HG03565 (cell line): ENCODE measurements around the gene PTGR2.
"Not testable (repeated sequence)": the region's sequence is repeated elsewhere in the genome, so short reads cannot be mapped to it uniquely, and the experiment has no call there.

ENCODE experiments used
- ATAC-seq: cut with Tn5 transposase; IDR thresholded peaks from one replicate; pipeline ENCODE4 v1.9.1; 2021; ENCODE audit warnings: mild to moderate bottlenecking, moderate library complexity; ENCODE audit not compliant: unreplicated experiment

Gene PTGR2

DNA sequence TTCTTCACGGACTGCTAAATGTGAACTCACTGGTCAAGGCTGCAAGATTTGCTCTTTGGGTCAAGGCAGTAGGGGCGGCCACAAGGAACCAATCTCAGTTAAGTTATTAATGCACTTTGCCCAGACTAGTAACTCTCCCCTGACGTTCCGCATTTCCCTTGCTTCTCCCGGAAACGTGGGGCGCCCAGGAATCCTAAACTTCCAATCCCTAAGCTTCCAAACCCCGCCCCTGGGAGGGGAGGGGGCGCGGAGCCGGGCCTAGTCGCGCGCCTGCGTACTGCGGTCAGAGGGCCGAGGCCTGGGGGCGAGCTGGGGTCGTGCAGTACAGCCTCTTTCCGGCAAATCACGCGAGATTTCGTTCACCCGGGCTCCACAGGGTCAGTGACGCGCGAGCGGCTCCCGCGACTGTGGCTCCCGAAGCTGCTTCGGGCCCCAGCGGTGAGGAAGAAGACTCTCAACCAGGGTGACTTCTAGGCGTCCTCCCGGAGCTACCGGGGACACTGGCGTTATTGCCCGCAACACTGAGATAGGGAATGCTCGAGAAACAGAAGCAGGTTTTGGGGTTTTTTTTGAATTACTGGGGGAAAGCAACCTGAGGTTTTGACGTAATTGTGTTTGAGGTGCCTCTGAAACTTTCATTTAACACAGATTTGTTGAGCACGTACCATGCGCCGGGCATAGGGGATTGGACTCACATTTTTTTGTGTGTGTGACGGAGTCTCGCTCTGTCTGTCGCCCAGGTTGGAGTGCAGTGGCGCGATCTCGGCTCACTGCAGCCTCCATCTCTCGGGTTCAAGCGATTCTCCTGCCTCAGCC, at the start of gene PTGR2:
TSS of gene PTGR2 (plus strand) at position 265 of the 816 bp plus-strand sequence. CDS start 7,032 bp downstream, outside the sequence.
- peak; percentile 61 for ATAC-seq

DNA sequence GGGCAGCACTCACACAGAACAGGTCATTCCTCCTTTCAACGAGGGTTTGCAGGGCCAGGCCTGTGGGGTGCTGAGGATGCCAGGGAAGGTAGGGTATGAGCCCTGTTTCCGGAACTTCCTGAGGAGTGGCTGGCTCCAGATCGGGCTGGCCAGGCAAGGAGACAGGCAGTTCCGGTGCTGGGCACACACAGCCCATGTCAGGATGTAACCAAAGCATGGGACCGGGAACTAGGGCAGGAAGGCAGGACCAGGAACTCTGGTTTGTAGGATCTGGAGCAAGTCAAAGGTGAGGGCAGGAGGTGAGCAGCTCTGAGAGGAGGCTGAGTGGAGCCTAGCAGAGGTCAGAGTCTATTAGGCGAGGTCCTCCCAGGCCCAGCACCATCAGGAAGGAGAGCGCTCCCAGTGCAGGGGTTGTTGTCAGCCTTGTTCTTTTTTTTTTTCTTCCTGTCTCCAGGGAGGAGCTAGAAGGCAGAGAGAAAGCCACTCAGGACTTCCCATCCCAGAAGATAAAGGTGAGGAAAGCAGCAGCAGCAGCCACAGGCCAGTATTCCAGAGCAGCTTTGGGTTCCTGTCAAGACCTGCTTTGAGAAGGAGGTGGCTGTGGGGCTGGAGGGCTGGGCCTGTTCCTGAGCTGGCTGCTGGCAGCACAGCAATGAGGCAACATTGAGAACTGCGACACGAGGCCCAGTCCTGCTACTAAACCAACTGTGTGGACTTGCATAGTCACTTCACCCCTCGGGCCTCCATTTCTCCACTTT, 49.0 kb upstream of the PTGR2 start:
- ATAC-seq: no peak

DNA sequence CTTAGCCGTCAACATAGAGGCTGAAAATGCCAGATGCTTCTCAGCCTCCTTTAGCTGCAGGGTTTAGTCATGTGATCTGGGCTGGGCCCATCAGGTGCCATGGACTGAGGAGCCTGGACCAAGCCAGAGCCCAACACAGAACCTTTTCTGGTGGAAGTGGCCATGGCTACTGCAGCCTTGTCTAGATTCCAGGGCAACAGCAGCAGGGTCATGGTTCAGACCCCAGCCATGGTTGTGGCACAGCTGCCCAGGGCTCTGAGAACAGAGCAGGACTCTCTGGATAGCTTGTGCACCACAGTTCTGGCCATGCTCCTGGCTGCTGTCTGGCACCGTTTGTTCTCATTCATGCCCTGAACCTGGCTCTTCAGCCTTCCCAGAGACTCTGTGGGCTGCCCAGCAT, 47.0 kb upstream of the PTGR2 start:
- no peak for ATAC-seq

DNA sequence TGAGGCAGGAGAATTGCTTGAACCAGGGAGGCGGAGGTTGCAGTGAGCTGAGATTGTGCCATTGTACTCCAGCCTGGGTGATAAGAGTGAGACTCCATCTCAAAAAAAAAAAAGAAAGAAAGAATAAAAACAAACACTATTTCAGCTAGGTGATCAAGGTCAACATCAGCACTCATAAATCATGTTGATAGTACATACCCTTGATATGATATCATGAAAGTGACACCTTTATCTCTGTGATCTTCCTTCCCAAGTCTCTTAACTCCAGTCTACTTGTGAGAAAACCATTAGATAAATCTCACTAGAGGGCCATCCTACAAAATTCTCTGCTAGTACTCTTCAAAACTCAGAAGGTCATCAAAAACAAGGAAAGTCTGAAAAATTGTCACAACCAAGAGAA, 44.2 kb upstream of the PTGR2 start:
- ATAC-seq: no peak

DNA sequence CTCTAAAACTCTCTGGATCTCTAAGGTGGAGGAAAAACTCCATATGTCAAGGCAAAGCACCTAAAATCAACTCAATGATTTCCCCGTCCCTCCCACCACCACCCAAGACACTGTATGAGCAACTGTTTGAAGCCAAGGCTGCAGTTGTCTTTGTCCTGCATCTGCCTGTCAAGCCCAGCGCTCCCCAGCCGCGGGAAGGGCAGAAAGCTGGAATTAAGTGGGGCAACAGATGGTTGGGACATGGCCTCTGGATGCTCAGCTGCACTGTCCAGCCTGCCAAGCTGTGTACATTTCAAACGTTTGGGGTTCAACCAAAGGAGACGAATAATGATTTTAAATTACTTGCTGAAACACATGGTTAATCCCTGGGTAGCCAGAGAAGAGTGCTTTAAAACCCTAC, 42.2 kb upstream of the PTGR2 start:
- ATAC-seq: no peak

DNA sequence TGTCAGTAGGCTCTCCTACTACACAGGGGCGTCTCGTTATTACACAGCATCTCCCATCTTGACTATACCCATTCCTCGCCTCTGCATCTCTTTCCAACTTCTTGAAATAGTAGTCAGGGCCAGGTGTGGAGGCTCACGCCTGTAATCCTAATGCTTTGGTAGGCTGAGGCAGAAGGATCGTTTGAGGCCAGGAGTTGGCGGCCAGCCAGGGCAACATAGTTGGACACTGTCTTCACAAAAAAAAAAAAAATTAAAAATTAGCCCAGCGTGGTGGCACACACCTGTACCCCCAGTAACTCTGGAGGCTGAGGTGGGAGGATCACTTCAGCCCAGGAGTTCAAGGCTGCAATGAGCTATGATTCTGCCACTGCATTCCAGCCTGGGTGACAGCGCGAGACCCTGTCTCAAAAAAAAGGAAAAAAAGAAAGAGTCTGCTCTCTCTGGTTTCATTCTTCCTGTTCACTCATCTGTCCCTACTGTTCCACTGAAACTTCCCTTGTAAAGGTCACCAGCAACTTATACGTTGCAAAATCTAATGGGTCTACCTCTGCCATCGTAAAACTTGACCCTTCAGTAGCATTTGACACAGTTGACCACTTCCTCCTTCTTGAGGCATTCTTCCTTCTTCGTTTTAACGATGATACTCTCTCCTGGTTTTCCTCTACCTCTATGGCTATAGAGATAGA, 41.0 kb upstream of the PTGR2 start:
- ATAC-seq: no peak

DNA sequence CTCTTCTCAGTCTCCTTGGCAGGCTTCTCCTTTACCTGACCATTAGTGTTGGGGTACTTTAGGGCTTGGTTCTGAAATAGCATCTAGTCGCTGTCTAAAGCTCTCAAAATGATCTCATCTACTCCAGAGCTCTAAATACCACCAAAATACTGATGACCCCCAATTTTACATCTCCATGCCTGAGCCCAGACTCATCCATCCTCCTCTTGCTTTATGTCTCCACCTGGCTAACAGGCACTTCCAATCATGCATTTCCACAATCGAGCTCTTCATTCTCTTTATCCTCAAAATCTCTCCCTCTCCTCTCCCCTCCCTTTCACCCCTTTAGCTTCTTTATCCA, 40.5 kb upstream of the PTGR2 start:
- ATAC-seq: no peak

DNA sequence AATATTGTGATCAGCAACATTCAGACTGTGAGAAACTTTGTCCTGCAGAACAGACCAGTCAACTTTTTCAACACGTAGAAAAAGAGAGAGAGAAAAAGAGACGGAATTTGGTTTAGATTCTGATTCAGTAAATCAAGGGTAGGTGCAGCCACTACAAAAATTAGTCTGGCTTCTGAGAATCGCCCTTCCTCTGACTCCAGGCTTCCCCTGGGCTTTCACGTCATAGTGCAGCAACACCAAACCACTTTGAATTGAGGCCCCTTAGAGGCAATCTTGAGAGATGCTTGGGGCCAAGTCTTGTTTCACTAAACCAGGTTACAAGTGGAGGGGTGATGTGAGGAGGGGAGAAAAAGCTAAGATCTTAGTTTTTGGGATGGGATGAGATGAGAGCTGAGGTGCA, 37.5 kb upstream of the PTGR2 start:
- no peak for ATAC-seq

DNA sequence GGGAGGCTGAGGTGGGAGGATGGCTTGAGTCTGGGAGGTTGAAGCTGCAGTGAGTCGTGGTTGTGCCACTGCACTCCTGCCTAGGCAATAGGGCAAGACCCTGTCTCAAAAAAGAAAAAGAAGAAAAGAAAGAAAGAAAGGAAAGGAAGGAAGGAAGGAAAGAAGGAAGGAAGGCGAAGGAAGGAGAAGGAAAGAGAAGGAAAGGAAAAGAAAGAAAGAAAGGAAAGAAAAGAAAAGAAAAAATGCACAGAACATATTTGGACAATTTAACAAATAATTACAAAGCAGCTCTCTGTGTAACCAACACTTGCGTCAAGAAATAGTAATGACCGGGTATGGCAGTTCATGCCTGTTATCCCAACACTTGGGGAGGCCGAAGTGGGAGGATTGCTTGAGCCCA, 35.8 kb upstream of the PTGR2 start:
- ATAC-seq: no peak

DNA sequence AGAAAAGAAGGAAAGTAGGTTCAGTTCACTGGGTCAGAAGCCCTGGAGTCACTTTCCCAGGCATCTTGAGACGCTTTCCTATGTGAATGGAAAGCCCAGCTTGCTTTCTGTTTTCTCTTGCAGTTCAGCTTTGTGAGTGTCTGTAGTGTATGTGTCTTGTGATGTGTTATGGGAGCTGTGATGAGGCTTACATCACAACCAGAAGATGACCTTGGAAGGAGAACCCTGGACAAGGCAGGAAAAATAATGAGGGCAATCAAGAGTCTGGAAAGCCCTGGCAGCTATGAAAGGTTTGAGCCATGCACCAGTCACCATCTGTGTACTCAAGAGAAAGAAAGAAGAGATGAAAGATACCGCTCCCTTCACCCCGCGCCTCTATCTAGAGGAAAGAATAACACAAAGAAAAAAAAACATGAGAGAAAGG, 35.2 kb upstream of the PTGR2 start:
- ATAC-seq: no peak

DNA sequence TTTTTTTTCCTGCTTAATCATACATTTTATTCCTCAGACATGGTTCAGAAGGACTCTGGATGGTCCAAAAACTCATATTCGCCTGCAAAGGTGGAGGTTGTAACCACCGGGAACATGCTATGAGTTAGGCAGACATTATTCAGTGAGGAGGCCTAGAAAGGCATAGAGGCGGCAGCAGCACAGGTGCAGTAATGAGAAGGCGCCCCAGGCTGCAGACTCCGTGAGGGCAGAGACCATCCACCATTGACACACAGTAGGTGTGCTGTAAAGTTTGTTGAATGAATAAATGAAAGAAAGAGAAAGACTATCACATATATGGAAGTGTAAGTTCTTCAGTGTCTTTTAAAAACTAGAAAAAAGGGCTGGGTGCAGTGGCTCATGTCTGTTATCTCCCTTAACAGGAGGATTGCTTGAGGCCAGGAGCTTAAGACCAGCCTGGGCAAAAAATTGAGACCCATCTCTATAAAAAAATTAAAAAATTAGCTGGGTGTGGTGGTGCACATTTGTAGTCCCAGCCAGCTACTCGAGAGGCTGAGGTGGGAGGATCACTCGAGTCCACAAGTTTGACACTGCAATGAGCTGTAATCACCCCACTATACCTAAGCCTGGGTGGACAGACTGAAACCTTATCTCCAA, 34.5 kb upstream of the PTGR2 start:
- no peak for ATAC-seq

DNA sequence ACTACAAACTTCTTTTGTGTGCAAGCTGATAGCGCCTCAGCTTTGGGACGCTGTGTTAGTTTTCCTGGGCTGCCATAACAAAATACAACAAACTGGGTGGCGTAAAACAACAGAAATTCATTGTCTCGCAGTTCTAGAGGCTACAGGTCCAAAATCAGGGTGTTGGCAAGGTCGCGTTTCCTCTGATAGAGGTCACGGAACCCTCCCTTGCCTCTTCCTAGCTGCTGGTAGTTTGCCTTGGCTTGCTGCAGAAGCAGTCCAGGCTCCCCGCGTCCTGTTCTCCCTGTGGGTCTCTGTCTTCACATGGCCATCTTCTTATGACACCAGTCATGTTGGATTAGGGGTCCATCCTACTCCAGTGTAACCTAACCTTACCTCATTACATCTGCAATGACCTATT, 32.8 kb upstream of the PTGR2 start:
- no peak for ATAC-seq

DNA sequence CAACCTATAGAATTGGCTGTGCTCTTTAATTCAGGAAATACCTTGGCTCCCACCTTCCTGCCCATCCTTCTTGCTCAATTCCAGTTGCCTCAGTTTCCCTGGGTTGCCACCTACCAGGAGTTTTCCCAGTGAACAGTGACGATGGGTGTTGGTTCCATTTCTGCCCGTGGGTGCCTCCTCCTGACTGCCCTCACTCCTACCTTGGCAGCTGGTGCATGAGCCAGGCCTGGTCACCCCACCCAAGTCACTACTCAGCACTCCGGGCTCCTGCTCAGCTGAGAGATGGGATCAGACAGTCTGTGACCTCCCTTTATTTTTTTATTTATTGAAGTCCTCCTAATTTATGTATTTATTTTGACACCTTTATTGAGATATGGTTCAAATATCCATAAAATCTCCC, 31.0 kb upstream of the PTGR2 start:
- ATAC-seq: no peak

DNA sequence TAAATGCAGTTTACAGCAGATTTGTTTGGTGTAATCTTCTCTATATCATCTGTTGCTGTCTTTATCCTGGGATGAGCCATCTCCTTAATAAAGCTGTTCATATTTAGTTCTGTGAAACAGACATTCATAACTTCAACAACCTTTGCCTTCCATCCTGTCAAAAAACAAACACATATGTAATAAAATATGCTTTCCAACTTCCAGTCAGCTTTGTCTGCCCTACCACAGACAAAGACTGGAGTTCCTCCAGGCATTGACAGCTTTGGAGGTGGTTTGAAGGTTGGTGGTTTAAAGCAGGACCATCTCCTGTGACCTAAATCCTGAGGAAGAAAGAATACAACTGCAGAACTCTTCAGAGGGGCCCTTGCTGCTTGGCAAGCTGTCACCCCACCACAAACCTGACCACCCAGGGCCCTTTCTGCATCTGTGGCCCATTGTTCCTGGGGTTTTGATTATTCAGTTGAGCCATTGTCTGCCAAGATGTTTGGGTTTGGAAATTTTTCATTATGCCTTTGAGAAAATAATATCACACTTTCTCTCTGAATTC, 28.2 kb upstream of the PTGR2 start:
- ATAC-seq: no peak

DNA sequence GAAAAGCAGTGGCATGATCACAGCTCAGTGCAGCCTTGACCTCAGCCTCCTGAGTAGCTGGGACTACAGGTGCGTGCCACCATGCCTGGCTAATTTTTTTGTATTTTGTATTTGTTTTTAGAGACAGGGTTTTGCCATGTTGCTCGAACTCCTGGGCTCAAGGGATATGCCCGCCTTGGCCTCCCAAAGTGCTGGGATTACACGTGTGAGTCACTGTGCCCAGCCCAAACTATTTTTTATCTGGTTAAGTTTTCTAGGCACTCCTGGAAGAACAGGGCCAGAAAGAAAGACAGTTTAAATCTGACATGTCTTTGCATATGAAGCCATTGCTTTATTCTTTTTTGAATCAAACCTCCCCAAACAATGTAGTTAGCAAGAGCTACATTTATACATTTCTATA, 27.5 kb upstream of the PTGR2 start:
- ATAC-seq: no peak

DNA sequence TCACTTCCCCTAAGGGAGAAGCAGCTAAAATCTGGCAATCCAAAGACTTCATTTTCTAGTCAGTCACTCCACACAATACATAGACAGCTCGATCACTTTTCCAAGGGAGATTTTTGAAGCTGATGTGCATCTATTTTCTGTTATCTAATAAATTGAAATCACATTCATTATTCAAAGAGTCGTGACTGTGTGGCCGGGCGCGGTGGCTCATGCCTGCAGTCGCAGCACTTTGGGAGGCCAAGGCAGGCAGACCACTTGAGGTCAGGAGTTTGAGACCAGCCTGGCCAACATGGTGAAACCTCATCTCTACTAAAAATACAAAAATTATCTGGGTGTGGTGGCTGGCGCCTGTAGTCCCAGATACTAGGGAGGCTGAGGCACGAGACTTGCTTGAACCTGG, 27.1 kb upstream of the PTGR2 start:
- no peak for ATAC-seq

DNA sequence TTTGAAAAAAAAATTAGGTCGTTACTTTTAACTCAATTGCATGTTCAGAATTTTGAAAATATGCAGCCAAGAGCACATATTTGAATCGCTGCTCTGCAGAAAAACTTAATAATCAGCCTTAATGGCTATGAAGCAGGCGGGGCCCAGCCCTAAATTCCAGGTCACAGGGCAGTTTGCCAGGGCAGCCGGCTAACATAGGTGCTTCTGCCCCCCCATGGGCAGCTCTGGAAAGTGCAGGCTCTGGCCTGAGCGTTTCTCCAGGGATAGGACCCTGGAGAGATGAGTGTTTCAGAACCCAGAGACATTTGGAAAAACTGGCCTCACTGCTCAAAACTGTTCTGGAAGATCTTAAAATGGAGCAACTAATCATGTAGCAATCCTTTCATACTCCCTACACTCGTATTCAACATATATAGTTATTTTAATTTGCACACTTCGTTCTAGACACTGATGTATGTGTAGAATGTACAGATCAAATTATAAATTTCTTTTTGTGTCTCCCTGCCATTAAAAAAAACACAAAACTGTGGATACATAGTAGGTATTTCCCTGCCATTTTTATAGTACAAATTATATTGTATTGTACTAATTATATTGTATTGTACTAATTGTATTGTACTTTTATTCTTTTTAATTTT, 26.0 kb upstream of the PTGR2 start:
- ATAC-seq: no peak

DNA sequence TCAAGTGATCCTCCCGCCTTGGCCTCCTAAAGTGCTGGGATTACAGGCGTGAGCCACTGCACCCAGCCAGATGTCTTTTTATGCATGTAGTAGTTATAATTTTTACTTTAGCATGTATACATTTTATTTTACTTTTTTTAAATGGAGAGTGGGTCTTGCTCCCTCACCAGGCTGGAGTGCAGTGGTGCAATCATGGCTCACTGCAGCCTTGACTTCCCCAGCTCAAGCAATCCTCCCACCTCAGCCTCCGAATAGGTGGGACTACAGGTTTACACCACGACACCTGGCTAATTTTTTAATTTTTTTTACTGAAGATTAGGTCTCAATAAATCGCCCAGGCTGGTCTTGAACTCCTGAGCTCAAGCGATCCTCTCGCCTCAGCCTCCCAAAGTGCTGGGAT, 24.4 kb upstream of the PTGR2 start:
- not testable (repeated sequence) for ATAC-seq

DNA sequence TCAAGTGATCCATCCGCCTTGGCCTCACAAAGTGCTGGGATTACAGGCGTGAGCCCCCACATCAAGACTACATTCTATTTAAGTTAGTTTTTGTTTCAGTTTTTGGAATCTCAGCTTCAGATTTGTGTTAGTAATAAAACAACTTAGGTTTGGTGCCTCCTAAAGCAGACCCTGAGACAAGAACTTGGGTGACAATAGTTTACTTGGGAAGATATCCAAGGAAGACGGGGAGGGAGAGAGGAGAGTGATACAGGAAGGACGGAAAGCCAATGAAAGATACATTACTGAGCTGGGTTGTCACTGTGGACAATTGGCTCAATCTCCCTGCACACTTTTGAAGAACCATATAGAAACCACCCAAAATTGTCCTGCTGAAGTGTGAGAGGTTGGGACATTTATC, 22.6 kb upstream of the PTGR2 start:
- no peak for ATAC-seq

DNA sequence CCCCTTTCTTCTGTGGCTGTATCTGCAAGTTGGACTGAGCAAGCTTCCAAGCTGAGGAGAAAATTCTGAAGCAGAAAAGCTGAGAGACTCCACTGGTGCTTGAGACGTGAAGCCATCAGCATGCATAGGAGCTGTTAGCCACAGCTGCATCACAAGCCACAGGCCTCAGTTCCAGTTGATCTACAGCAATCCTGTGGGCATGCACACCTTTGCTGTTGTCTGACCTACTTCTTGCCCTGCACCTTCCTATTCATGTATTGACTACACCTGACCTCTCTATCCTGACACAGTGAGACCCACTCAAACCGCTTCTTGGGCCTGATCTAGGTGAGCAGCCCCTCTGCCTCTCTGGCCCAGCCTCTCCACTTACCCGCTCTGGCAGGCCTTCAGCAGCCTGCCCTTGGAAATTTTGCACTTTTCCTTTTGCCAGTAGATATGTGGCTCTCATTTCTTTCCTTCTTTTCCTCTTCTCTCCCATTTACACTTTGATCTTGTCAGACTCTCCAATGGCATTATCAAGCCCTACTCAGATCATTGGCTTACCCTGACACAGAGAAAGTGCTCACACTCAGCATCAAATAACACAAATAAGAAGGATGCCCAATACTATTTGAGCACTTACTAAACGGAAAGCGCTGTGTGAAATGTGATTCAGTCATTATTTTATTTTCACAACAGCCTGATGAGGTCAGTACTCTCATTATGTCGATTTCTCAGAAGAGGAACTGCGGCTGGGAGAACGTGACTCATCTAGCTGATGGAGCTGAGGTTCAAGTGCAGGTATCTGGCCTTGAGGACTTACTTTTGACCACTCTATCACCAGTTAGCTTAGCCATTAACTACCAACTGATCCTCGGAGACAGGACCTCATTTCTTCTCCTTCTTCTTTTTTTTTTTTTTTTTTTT, 21.9 kb upstream of the PTGR2 start:
- ATAC-seq: peak; percentile 70
